ENCODE measurements around the gene GET4. TPM values are rescaled to one million over a fixed set of nuclear protein-coding genes. Genes with fewer than 3 reads are reported as not detected.

Gene GET4
- total and polyA plus RNA-seq, 2 of the 8 experiments (the other 6 are each of a cell fraction or from before 2014, with no cell fraction given) = 56.7 to 74.1 TPM

GRCh38 chr7:924541-925231 is 48.3 kb downstream of the GET4 start:
- CTCF ChIA-PET (ENCODE audit: partially characterized antibody) = no interaction called here
- Histone ChIP-seq H3K4ac (replicated peaks; ENCODE audit: insufficient read length, low read depth, low read length) (no peak overlapping the region), H4K5ac (ENCODE audit: insufficient read length, low read depth, low read length) (no peak overlapping the region), H2BK15ac (ENCODE audit: low read length) (no peak overlapping the region), H4K91ac (replicated peaks; ENCODE audit: insufficient read length, low read length) (no peak overlapping the region), H2BK12ac (ENCODE audit: low read depth, low read length) (no peak overlapping the region), H3K4me1 (replicated peaks in 1 of 4; ENCODE audit: control insufficient read depth in 3 of 4, insufficient read depth in 4 of 4, low read length in 3 of 4) (peaks cover 0 to 8% (median 0%) of the 10 kb centered on the region in 4 experiments; a peak in 2 of 7 replicates), H3K27ac (ENCODE audit: low read depth, low read length) (no peak overlapping the region), H4K20me1 (replicated peaks in 1 of 2; ENCODE audit: control insufficient read depth in 1 of 2, insufficient read depth in 2 of 2, low read length in 2 of 2) (no peaks in the 10 kb centered on the region), H4K8ac (ENCODE audit: extremely low read depth, insufficient read depth, low read length) (no peak overlapping the region), H3K18ac (ENCODE audit: extremely low read depth, low read length) (no peak overlapping the region), H2BK20ac (ENCODE audit: low read length) (no peak overlapping the region), H3K79me1 (ENCODE audit: low read depth, low read length) (no peaks in the 10 kb centered on the region), H3K36me3 (ENCODE audit: control insufficient read depth in 2 of 4, insufficient read depth in 4 of 4, low read length in 3 of 4) (no peaks in the 10 kb centered on the region), H3K9ac (replicated peaks in 1 of 4; ENCODE audit: extremely low read depth in 1 of 4, low read depth in 3 of 4, low read length in 3 of 4) (no peak overlapping the region), H3K23me2 (ENCODE audit: low read depth, low read length) (no peaks in the 10 kb centered on the region), H3K14ac (ENCODE audit: insufficient read length) (no peak overlapping the region), H2AK5ac (ENCODE audit: low read depth, low read length) (no peak overlapping the region), H3K9me3 (ENCODE audit: insufficient read depth in 2 of 2, low read depth in 1 of 2, low read length in 1 of 2) (no peaks in the 10 kb centered on the region), H3K56ac (replicated peaks; ENCODE audit: insufficient read length, low read depth, low read length) (no peak overlapping the region), H2BK120ac (replicated peaks; ENCODE audit: low read depth, low read length) (no peak overlapping the region), H2BK5ac (ENCODE audit: low read depth, low read length) (no peak overlapping the region), H3K79me2 (ENCODE audit: control insufficient read depth in 1 of 2, insufficient read depth in 2 of 2, low read length in 2 of 2) (no peaks in the 10 kb centered on the region), H3K27me3 (replicated peaks in 1 of 4; ENCODE audit: control insufficient read depth in 3 of 4, extremely low read depth in 1 of 4, insufficient read depth in 3 of 4, low read length in 3 of 4) (no peaks in the 10 kb centered on the region), H2AFZ (ENCODE audit: low read length) (no peak overlapping the region), H3K4me3 (ENCODE audit: extremely low read depth in 1 of 4, insufficient read depth in 2 of 4, low read depth in 3 of 4, low read length in 4 of 4) (no peak overlapping the region), H3K23ac (ENCODE audit: insufficient read length) (no peak overlapping the region), H3K4me2 (ENCODE audit: insufficient read depth in 1 of 2, low read depth in 2 of 2, low read length in 2 of 2) (no peak overlapping the region)
- POLR2A ChIA-PET (ENCODE audit: partially characterized antibody) = interaction anchor here (1.3 kb wide), 1 partner anchor 48 kb away, joined by 3 read pairs; the partner anchor contains the start of gene GET4
- FAIRE-seq = no peak
- DNase-seq (ENCODE audit: low read depth in 1 of 2, low spot score in 2 of 2) = no peak
- 92% methylated on average over 18 of the region's 24 CpGs; no CpG with 5 or more reads in 1 of the 2 experiments for WGBS, 2 experiments (ENCODE audit: extremely low coverage in 1 of 2, insufficient coverage in 1 of 2, insufficient read length in 1 of 2, insufficient replicate concordance in 2 of 2, low coverage in 1 of 2, low lambda C conversion rate in 2 of 2, missing lambda C conversion rate in 1 of 2)
- TF ChIP-seq PHF8 (conservative IDR thresholded peaks at IDR 0.05; ENCODE audit: low read depth, low read length) (no peak), GABPA (IDR thresholded peaks at IDR 0.05; ENCODE audit: borderline replicate concordance, insufficient read depth, low read length) (no peak), MAX (IDR thresholded peaks at IDR 0.05) (no peak), EGR1 (IDR thresholded peaks at IDR 0.05; ENCODE audit: borderline replicate concordance, low read depth, low read length) (no peak), POU5F1 (IDR thresholded peaks at IDR 0.05; ENCODE audit: low read depth, low read length) (no peak)

All from H1 (cell line).